GM23338 (cell line): ENCODE measurements around the gene PLOD3.
"Not testable (repeated sequence)": the region's sequence is repeated elsewhere in the genome, so short reads cannot be mapped to it uniquely, and the experiment has no call there.

Experiments used
- CTCF ChIP-seq, 2 experiments: fragments of 200-600 bp in 1 of 2; sonication (generic) in 1 of 2; conservative IDR thresholded peaks; 2 replicates each; pipeline versions ENCODE4 v1.5.1 to v1.6.1; 2016 to 2017; ENCODE audit warnings: antibody characterized with exemption in 2 of 2, low read depth in 2 of 2, mild to moderate bottlenecking in 2 of 2, moderate library complexity in 1 of 2
- ETS1 ChIP-seq: IDR thresholded peaks from 2 replicates; pipeline ENCODE4 v1.6.1; 2016; ENCODE audit warnings: antibody characterized with exemption
- EZH2 ChIP-seq: fragments of 200-600 bp; sonication (generic); IDR thresholded peaks from one replicate; pipeline ENCODE4 v1.8.0; 2017; ENCODE audit warnings: antibody characterized with exemption, mild to moderate bottlenecking, low read depth; ENCODE audit not compliant: unreplicated experiment
- EZH2phosphoT487 ChIP-seq: fragments of 200-600 bp; sonication (generic); IDR thresholded peaks from one replicate; pipeline ENCODE4 v1.8.1; 2018; ENCODE audit warnings: antibody characterized with exemption; ENCODE audit not compliant: unreplicated experiment
- JUNB ChIP-seq: IDR thresholded peaks from one replicate; pipeline ENCODE4 v1.6.1; 2016; ENCODE audit warnings: antibody characterized with exemption; ENCODE audit not compliant: unreplicated experiment
- POLR2AphosphoS5 ChIP-seq: IDR thresholded peaks from 2 replicates; pipeline ENCODE4 v1.6.1; 2016; ENCODE audit warnings: antibody characterized with exemption, low read depth
- REST ChIP-seq: IDR thresholded peaks from one replicate; pipeline ENCODE4 v1.6.1; 2018; ENCODE audit warnings: antibody characterized with exemption; ENCODE audit not compliant: unreplicated experiment

- TF ChIP-seq EZH2phosphoT487; CTCF (conservative IDR thresholded peaks at IDR 0.05; ENCODE audit: low read depth in 2 of 2); JUNB; POLR2AphosphoS5; REST; EZH2; ETS1: not testable (repeated sequence)
Observed at GRCh38 chr7:101203740-101204738, 13.3 kb downstream of the PLOD3 start.
